Lower leg skin (tissue), 3 donors: ENCODE data around the gene NRN1L.

Experiments
- CTCF ChIP-seq, 3 donors: fragments of 450-650 bp; IDR thresholded peaks; one replicate each; pipeline ENCODE4 v1.5.1; 2016; ENCODE audit warnings: antibody characterized with exemption in 3 of 3, mild to moderate bottlenecking in 3 of 3, moderate library complexity in 2 of 3
- POLR2A ChIP-seq, 2 donors: fragments of 450-650 bp; IDR thresholded peaks; one replicate each; pipeline ENCODE4 v1.6.1; 2016 to 2017; ENCODE audit warnings: antibody characterized with exemption in 2 of 2, mild to moderate bottlenecking in 1 of 2, moderate library complexity in 1 of 2

GRCh38 chr16:67860589-67861398 lies 23.9 kb upstream of the NRN1L start:
- TF ChIP-seq POLR2A (IDR thresholded peaks at IDR 0.05): no peak
- TF ChIP-seq CTCF (IDR thresholded peaks at IDR 0.05): no peak
